HG03575 (cell line): Measurements from ENCODE around the gene GBE1.
"Not testable (repeated sequence)": the region's sequence is repeated elsewhere in the genome, so short reads cannot be mapped to it uniquely, and the experiment has no call there.

ENCODE experiments used
- ATAC-seq: cut with Tn5 transposase; IDR thresholded peaks from one replicate; pipeline ENCODE4 v1.9.1; 2021; ENCODE audit not compliant: unreplicated experiment, insufficient number of reproducible peaks, low FRiP score; ENCODE audit errors: extremely low read depth

Gene GBE1

GRCh38 chr3:81758771-81759170 is 2.7 kb downstream of the GBE1 start:
- not testable (repeated sequence) for ATAC-seq

GRCh38 chr3:81758275-81758674 is 3.2 kb downstream of the GBE1 start:
- ATAC-seq: no peak

GRCh38 chr3:81753416-81754027 is 7.9 kb downstream of the GBE1 start:
- ATAC-seq: no peak

GRCh38 chr3:81752604-81753003 is 8.8 kb downstream of the GBE1 start:
- no peak for ATAC-seq

GRCh38 chr3:81749265-81749664 is 12.2 kb downstream of the GBE1 start:
- ATAC-seq: no peak

GRCh38 chr3:81747280-81747679 is 14.2 kb downstream of the GBE1 start:
- not testable (repeated sequence) for ATAC-seq

GRCh38 chr3:81744366-81744765 is 17.1 kb downstream of the GBE1 start:
- no peak for ATAC-seq

GRCh38 chr3:81743096-81744025 is 18.1 kb downstream of the GBE1 start:
- no peak for ATAC-seq

- no peak for ATAC-seq
Measured at GRCh38 chr3:81742581-81742980, 18.9 kb downstream of the GBE1 start.

GRCh38 chr3:81741216-81741615 is 20.2 kb downstream of the GBE1 start:
- ATAC-seq: no peak

- no peak for ATAC-seq
Measured at GRCh38 chr3:81740731-81741130, 20.7 kb downstream of the GBE1 start.

- no peak for ATAC-seq
Measured at GRCh38 chr3:81735334-81735733, 26.1 kb downstream of the GBE1 start.

- no peak for ATAC-seq
Measured at GRCh38 chr3:81734742-81735141, 26.7 kb downstream of the GBE1 start.

- ATAC-seq: no peak
Measured at GRCh38 chr3:81732642-81733041, 28.8 kb downstream of the GBE1 start.

- no peak for ATAC-seq
Measured at GRCh38 chr3:81728766-81729544, 32.5 kb downstream of the GBE1 start.

GRCh38 chr3:81726735-81727134 is 34.7 kb downstream of the GBE1 start:
- ATAC-seq: no peak

GRCh38 chr3:81726132-81726531 is 35.3 kb downstream of the GBE1 start:
- ATAC-seq: no peak

GRCh38 chr3:81723732-81724313 is 37.6 kb downstream of the GBE1 start:
- no peak for ATAC-seq

- ATAC-seq: no peak
Measured at GRCh38 chr3:81718311-81718710, 43.1 kb downstream of the GBE1 start.
